Activated gamma-delta T cell treated with Interleukin-2 at 50 U/mL for 16 hours (primary cell): Measurements from ENCODE around the gene RBM44.

Experiments
- DNase-seq: peaks from one replicate; pipeline ENCODE4 v3.0.0-alpha.2; 2020

Gene RBM44

DNA sequence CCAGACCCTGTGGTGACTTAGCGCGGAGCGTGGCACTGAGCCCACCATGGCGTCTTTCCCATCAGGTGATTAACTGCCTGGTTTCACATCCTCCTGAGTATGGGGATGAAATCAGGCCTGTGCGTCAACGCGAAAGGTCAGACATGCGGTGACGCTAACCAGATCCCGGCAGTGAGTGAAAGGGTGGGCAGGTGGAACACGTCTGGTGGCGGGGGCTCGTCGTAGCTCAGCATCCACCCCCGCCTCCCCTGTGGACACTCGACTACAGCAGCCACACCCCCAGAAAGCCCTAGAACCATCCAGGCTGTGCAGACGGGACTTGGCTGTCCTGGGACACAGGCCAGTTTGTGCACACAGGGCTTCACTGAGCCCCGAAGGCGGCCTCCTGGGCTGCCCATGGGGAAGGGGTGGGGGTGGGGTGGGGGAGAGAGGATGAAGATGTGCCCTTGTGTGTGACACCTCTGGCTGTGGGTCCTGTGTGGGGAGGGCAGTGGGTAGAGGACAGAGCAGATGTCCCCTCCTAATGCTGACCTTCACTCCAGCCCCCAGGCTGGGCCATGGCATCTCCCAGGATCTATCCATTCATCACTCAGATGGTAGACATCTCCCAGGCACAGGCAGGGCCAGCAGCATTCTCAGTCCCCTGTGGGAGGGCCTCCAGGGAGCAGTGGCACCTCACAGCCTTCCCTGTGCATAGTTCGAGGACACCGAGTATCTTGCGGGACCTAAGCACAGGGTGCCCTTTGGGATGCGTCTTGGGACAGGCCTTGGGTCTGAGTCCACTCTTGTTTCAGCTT is 88.3 kb downstream of the RBM44 start:
- DNase-seq: no peak

DNA sequence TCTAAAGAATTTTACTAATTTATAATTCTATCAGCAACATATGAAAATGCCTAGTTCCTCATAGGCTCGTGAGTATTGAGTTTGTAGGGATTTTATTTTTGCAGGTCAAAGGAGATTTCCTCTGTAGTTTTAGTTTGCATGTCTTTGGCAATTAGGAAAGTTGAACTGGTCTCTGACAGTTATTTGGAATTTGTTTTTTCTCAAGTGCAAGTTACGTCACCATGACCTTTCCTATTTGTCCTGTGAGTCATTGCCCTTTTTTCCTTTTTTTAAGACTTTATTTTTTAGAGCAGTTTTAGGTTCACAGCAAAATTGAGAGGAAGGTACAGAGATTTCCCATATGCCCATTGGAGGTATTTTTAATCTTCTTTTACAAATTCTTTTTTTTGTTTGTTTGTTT is 89.8 kb downstream of the RBM44 start:
- no peak for DNase-seq

DNA sequence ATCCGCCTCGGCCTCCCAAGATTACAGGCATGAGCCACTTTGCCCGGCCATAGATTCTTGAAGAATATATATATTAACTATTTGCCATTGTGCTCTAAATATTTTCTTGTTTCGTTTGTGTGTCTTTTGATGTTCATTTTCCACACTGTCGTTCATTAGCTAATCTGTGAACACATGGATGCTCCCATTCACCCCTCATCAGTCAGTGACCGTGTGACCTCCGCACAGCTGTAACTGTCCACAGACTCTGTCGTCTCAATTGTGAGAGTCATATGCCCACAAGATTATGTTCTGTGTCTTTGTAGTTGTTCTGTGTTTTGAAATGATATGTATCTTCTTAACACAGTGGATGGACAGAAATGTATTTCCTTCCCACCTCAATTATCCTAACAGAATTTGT is 90.4 kb downstream of the RBM44 start:
- no peak for DNase-seq

DNA sequence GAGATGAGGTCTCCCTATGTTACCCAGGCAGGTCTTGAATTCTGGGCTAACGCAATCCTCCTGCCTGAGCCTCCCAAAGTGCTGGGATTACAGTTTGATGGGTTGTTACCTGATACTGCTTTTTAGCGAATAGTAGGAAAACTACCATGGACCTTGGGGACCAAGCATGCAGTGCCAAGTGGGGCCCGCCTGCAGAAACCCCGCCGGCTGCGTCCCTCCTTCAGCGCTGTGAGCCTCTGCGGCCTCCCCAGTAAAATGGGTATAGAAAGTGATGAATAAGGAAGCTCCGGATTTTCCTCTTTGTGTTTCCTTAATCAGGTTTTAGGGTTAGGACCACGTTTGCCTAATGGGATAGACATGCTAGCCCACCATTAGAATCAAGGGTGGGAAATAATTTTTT is 91.2 kb downstream of the RBM44 start:
- DNase-seq: no peak
